ENCODE measurements around the gene ITPK1. TPM values are rescaled to one million over a fixed set of nuclear protein-coding genes. Genes with fewer than 3 reads are reported as not detected.

Gene ITPK1
- total and polyA plus RNA-seq, 5 donors from 2014 or later = 19.5 to 54.1 (median 22.1) TPM

- H3K4me3 Mint-ChIP-seq = no peak overlapping the region
- Histone ChIP-seq H3K27me3 (ENCODE audit: control insufficient read depth, insufficient read depth, low read length) (no peaks in the 10 kb centered on the region), H3K36me3 (ENCODE audit: control insufficient read depth, insufficient read depth, low read length) (peaks cover 27% of the 10 kb centered on the region), H3K4me3 (ENCODE audit: low read depth, low read length) (no peak overlapping the region), H3K9me3 (ENCODE audit: control insufficient read depth in 2 of 2, low read length in 2 of 2) (no peaks in the 10 kb centered on the region), H3K4me1 (ENCODE audit: control insufficient read depth, insufficient read depth, low read length, poor library complexity, severe bottlenecking) (peaks cover 7% of the 10 kb centered on the region), H3K27ac (ENCODE audit: insufficient read depth, low read length, poor library complexity, severe bottlenecking) (no peak overlapping the region)
- ATAC-seq (ENCODE audit: low read depth in 2 of 2) (no peak), DNase-seq (no peak)
- no peaks in the 10 kb centered on the region for H3K9me3 Mint-ChIP-seq
- no peaks in the 10 kb centered on the region for H3K27me3 Mint-ChIP-seq
- H3K4me1 Mint-ChIP-seq = peaks cover 4 to 7% (median 6%) of the 10 kb centered on the region in 4 donors
- H3K36me3 Mint-ChIP-seq = peaks cover 17% of the 10 kb centered on the region
- no peak overlapping the region for H3K27ac Mint-ChIP-seq
Measured at GRCh38 chr14:92953526-92953925, 162.2 kb downstream of the ITPK1 start.

- Histone ChIP-seq H3K4me1 (ENCODE audit: control insufficient read depth, insufficient read depth, low read length, poor library complexity, severe bottlenecking) (peaks cover 7% of the 10 kb centered on the region), H3K36me3 (ENCODE audit: control insufficient read depth, insufficient read depth, low read length) (peaks cover 25% of the 10 kb centered on the region), H3K27ac (ENCODE audit: insufficient read depth, low read length, poor library complexity, severe bottlenecking) (no peak overlapping the region), H3K27me3 (ENCODE audit: control insufficient read depth, insufficient read depth, low read length) (no peaks in the 10 kb centered on the region), H3K9me3 (ENCODE audit: control insufficient read depth in 2 of 2, low read length in 2 of 2) (no peaks in the 10 kb centered on the region), H3K4me3 (ENCODE audit: low read depth, low read length) (no peak overlapping the region)
- peaks cover 13% of the 10 kb centered on the region for H3K36me3 Mint-ChIP-seq
- H3K9me3 Mint-ChIP-seq = no peaks in the 10 kb centered on the region
- peaks cover 4 to 7% (median 6%) of the 10 kb centered on the region in 4 donors for H3K4me1 Mint-ChIP-seq
- no peak overlapping the region for H3K4me3 Mint-ChIP-seq
- H3K27me3 Mint-ChIP-seq = no peaks in the 10 kb centered on the region
- ATAC-seq (ENCODE audit: low read depth in 2 of 2) (no peak), DNase-seq (no peak)
- peak overlapping the region in 1 of 3 donors; percentile 71 for H3K27ac Mint-ChIP-seq
Measured at GRCh38 chr14:92952481-92953298, 163.0 kb downstream of the ITPK1 start.

- Histone ChIP-seq H3K27ac (ENCODE audit: insufficient read depth, low read length, poor library complexity, severe bottlenecking) (no peak overlapping the region), H3K4me1 (ENCODE audit: control insufficient read depth, insufficient read depth, low read length, poor library complexity, severe bottlenecking) (peaks cover 7% of the 10 kb centered on the region), H3K4me3 (ENCODE audit: low read depth, low read length) (no peak overlapping the region), H3K9me3 (ENCODE audit: control insufficient read depth in 2 of 2, low read length in 2 of 2) (no peaks in the 10 kb centered on the region), H3K27me3 (ENCODE audit: control insufficient read depth, insufficient read depth, low read length) (no peaks in the 10 kb centered on the region), H3K36me3 (ENCODE audit: control insufficient read depth, insufficient read depth, low read length) (peaks cover 22% of the 10 kb centered on the region)
- Mint-ChIP-seq H3K4me1 (peaks cover 4 to 7% (median 6%) of the 10 kb centered on the region in 4 donors), H3K27me3 (no peaks in the 10 kb centered on the region), H3K36me3 (peaks cover 13% of the 10 kb centered on the region), H3K4me3 (no peak overlapping the region), H3K9me3 (no peaks in the 10 kb centered on the region), H3K27ac (peak overlapping the region in 2 of 3 donors; percentile 9 to 71)
- DNase-seq (peak; percentile 61 to 83 (median 74)), ATAC-seq (ENCODE audit: low read depth in 2 of 2) (peak; percentile 87 to 88)
Measured at GRCh38 chr14:92951912-92952471, 163.7 kb downstream of the ITPK1 start.

GRCh38 chr14:92951261-92951660 is 164.5 kb downstream of the ITPK1 start:
- Mint-ChIP-seq H3K27me3 (no peaks in the 10 kb centered on the region), H3K9me3 (no peaks in the 10 kb centered on the region), H3K4me1 (peaks cover 4 to 7% (median 6%) of the 10 kb centered on the region in 4 donors), H3K27ac (no peak overlapping the region), H3K36me3 (peaks cover 16% of the 10 kb centered on the region), H3K4me3 (no peak overlapping the region)
- no peaks in the 10 kb centered on the region for H3K9me3 ChIP-seq (ENCODE audit: control insufficient read depth in 2 of 2, low read length in 2 of 2)
- peaks cover 7% of the 10 kb centered on the region for H3K4me1 ChIP-seq (ENCODE audit: control insufficient read depth, insufficient read depth, low read length, poor library complexity, severe bottlenecking)
- no peak overlapping the region for H3K27ac ChIP-seq (ENCODE audit: insufficient read depth, low read length, poor library complexity, severe bottlenecking)
- no peak overlapping the region for H3K4me3 ChIP-seq (ENCODE audit: low read depth, low read length)
- ATAC-seq (ENCODE audit: low read depth in 2 of 2) (no peak), DNase-seq (no peak)
- no peaks in the 10 kb centered on the region for H3K27me3 ChIP-seq (ENCODE audit: control insufficient read depth, insufficient read depth, low read length)
- peaks cover 22% of the 10 kb centered on the region for H3K36me3 ChIP-seq (ENCODE audit: control insufficient read depth, insufficient read depth, low read length)

GRCh38 chr14:92950773-92951172 is 165.0 kb downstream of the ITPK1 start:
- Histone ChIP-seq H3K9me3 (ENCODE audit: control insufficient read depth in 2 of 2, low read length in 2 of 2) (no peaks in the 10 kb centered on the region), H3K36me3 (ENCODE audit: control insufficient read depth, insufficient read depth, low read length) (peaks cover 21% of the 10 kb centered on the region), H3K27me3 (ENCODE audit: control insufficient read depth, insufficient read depth, low read length) (no peaks in the 10 kb centered on the region), H3K4me1 (ENCODE audit: control insufficient read depth, insufficient read depth, low read length, poor library complexity, severe bottlenecking) (peaks cover 7% of the 10 kb centered on the region), H3K27ac (ENCODE audit: insufficient read depth, low read length, poor library complexity, severe bottlenecking) (no peak overlapping the region), H3K4me3 (ENCODE audit: low read depth, low read length) (no peak overlapping the region)
- Mint-ChIP-seq H3K27me3 (no peaks in the 10 kb centered on the region), H3K27ac (no peak overlapping the region), H3K9me3 (no peaks in the 10 kb centered on the region), H3K4me1 (peaks cover 4 to 7% (median 6%) of the 10 kb centered on the region in 4 donors), H3K4me3 (no peak overlapping the region), H3K36me3 (peaks cover 15% of the 10 kb centered on the region)
- ATAC-seq (ENCODE audit: low read depth in 2 of 2) (no peak), DNase-seq (no peak)

- ATAC-seq (ENCODE audit: low read depth in 2 of 2) = no peak
- peaks cover 7% of the 10 kb centered on the region for H3K4me1 ChIP-seq (ENCODE audit: control insufficient read depth, insufficient read depth, low read length, poor library complexity, severe bottlenecking)
- H3K4me3 Mint-ChIP-seq = no peak overlapping the region
- peaks cover 4 to 7% (median 6%) of the 10 kb centered on the region in 4 donors for H3K4me1 Mint-ChIP-seq
- H3K36me3 Mint-ChIP-seq = peaks cover 14% of the 10 kb centered on the region
- no peak for DNase-seq
- peaks cover 21% of the 10 kb centered on the region for H3K36me3 ChIP-seq (ENCODE audit: control insufficient read depth, insufficient read depth, low read length)
- H3K9me3 Mint-ChIP-seq = no peaks in the 10 kb centered on the region
- H3K27me3 ChIP-seq (ENCODE audit: control insufficient read depth, insufficient read depth, low read length) = no peaks in the 10 kb centered on the region
- no peak overlapping the region for H3K4me3 ChIP-seq (ENCODE audit: low read depth, low read length)
- no peak overlapping the region for H3K27ac Mint-ChIP-seq
- no peaks in the 10 kb centered on the region for H3K27me3 Mint-ChIP-seq
- no peak overlapping the region for H3K27ac ChIP-seq (ENCODE audit: insufficient read depth, low read length, poor library complexity, severe bottlenecking)
- H3K9me3 ChIP-seq (ENCODE audit: control insufficient read depth in 2 of 2, low read length in 2 of 2) = no peaks in the 10 kb centered on the region
Measured at GRCh38 chr14:92950193-92950540, 165.6 kb downstream of the ITPK1 start.

GRCh38 chr14:92949496-92950192 is 166.1 kb downstream of the ITPK1 start:
- Histone ChIP-seq H3K27me3 (ENCODE audit: control insufficient read depth, insufficient read depth, low read length) (no peaks in the 10 kb centered on the region), H3K4me1 (ENCODE audit: control insufficient read depth, insufficient read depth, low read length, poor library complexity, severe bottlenecking) (peaks cover 7% of the 10 kb centered on the region), H3K4me3 (ENCODE audit: low read depth, low read length) (no peak overlapping the region), H3K36me3 (ENCODE audit: control insufficient read depth, insufficient read depth, low read length) (peaks cover 26% of the 10 kb centered on the region), H3K9me3 (ENCODE audit: control insufficient read depth in 2 of 2, low read length in 2 of 2) (no peaks in the 10 kb centered on the region), H3K27ac (ENCODE audit: insufficient read depth, low read length, poor library complexity, severe bottlenecking) (no peak overlapping the region)
- DNase-seq (no peak), ATAC-seq (ENCODE audit: low read depth in 2 of 2) (no peak)
- Mint-ChIP-seq H3K27me3 (no peaks in the 10 kb centered on the region), H3K9me3 (no peaks in the 10 kb centered on the region), H3K4me1 (peaks cover 4 to 7% (median 6%) of the 10 kb centered on the region in 4 donors), H3K4me3 (peak overlapping the region in 1 of 4 donors; percentile 56), H3K36me3 (peaks cover 10% of the 10 kb centered on the region), H3K27ac (no peak overlapping the region)
